ENCODE measurements around the gene BLID.

The BLID gene

DNA sequence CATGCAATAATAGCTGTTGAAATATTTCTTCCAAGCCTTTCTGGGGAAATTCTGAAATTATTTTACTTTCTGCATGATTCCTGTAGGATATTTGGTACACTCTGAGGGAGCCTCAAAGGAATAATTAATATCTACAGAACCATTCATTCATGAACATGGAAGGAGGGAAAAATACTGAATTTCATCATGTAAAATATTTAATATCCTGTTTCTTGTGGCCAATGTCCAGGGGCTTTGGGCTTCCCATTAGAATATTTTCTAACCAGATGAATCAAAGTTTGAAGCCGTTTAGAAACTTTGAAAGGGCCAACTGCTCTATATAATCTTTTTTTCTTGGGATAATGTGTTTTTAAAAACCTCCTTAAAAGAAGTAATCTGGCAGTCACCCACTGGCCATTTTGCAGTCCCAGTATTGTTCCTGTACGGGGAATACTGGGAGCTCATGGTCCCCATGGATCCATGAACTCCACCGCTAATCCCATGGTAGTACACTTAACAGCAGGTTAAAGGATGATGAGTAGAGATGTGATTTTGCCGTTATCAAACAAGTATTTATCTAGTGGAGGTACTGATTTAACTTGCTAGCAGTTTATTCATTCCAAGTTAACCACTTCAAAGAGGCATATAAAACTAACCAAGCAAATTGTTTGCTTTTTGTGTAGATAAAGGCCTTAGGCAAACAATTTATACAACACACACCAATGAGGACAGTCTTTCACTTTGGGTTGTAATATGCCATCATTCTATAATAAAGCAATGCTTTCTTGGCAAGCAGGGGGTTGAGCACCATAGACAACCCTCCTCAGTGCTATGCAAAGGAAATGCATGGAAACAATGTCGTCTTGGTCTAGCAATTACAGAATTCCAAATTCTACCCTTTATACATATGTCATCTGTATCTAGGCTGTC is 34.5 kb upstream of the BLID start:
- Mint-ChIP-seq H3K27me3 (peaks cover 0 to under 1% of the 10 kb centered on the region in 2 donors), H3K4me1 (no peaks in the 10 kb centered on the region), H3K9me3 (no peaks in the 10 kb centered on the region), H3K4me3 (no peak overlapping the region), H3K27ac (no peak overlapping the region), H3K36me3 (no peaks in the 10 kb centered on the region)
- ATAC-seq (replicated peaks) (no peak), DNase-seq (no peak)

DNA sequence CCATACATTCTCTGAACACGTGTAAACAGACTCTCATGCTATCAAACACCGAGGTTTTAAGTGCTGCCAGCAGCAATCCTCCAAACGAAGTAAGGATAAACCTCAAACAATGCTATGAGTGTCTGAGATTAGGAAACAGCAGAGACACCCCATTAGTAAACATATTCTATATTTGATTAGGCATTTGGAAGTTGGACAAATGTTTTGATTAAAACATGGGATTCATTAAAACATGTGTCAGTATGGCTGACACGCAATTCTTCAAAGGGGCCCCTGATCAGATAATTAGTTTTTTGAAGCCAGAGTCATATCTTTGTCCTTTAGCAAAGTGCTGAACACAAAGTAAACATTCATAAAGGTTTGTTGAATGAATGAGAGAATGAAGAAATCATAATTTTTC is 33.2 kb upstream of the BLID start:
- Mint-ChIP-seq H3K4me1 (no peaks in the 10 kb centered on the region), H3K9me3 (no peaks in the 10 kb centered on the region), H3K4me3 (no peak overlapping the region), H3K27me3 (peaks cover 8% of the 10 kb centered on the region in 2 donors), H3K27ac (no peak overlapping the region), H3K36me3 (no peaks in the 10 kb centered on the region)
- ATAC-seq (replicated peaks) = no peak
- no peak for DNase-seq

DNA sequence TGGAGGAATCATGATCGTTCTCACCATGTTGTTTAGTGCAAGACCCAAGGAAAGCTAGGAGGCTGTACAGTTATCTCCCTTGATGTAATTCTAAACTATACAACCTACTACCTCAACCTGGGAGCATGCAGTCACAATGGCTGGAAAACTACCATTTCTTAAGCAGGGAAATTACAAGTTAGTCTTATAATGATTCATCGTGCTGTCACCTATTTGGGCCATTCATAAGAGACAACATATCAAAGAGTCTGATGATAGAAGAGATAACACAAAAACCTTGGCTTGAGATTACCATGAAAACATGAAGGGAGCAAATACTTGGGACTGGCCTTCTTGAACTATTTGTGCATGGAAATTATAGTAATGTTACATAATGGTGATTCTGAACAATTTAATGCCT is 30.5 kb upstream of the BLID start:
- Mint-ChIP-seq H3K27ac (no peak overlapping the region), H3K27me3 (peaks cover 14 to 15% of the 10 kb centered on the region in 2 donors), H3K4me3 (no peak overlapping the region), H3K9me3 (no peaks in the 10 kb centered on the region), H3K36me3 (no peaks in the 10 kb centered on the region), H3K4me1 (no peaks in the 10 kb centered on the region)
- DNase-seq (no peak), ATAC-seq (replicated peaks) (no peak)

DNA sequence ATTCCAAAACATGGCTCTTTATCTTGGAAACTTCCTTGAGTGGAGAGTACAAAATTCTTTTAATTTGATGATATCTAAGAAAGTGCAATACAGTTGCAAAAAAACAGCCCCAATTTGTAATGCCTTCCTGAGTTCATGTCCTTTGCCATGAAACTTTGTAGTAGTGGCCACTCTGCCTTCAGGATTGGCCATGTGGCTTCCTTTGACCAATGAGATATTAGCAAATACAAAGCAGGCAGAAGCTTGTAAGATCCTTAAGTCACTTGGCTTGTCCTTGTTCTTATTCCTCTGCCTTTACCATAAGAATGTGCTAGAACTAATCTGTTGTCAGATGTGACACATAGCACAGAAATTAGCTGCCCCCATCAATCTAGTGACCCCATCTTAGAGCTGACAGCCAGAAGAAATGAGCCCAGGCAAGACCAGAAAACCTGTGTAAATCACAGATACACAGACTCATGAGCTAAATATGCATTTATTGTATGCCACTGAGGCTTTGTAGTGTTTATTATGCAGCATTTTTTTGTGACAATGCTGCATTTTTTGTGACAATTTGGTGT is 29.8 kb upstream of the BLID start:
- Mint-ChIP-seq H3K27me3 (peaks cover 15 to 16% of the 10 kb centered on the region in 2 donors), H3K9me3 (no peaks in the 10 kb centered on the region), H3K36me3 (no peaks in the 10 kb centered on the region), H3K27ac (no peak overlapping the region), H3K4me3 (no peak overlapping the region), H3K4me1 (no peaks in the 10 kb centered on the region)
- DNase-seq (no peak), ATAC-seq (replicated peaks) (no peak)

DNA sequence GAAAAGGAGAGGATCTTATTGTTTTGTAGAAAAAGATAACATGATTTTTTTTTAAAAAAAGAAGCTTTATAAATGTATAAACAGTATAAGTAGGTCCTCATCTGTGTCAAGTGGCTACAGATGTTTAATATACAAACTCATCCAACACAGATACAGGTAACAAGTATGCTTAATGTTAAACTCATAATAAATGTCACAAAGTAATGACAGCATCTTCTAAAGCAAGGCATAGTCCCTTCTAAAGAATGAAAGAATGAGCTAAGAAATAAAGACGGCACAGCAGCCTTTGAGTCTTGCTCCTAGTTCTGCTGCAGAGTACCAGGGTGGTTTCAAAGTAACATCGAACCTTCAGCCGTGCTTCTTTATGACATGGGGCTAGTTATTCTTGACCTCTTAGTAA is 28.7 kb upstream of the BLID start:
- DNase-seq (no peak), ATAC-seq (replicated peaks) (no peak)
- Mint-ChIP-seq H3K4me1 (no peaks in the 10 kb centered on the region), H3K9me3 (no peaks in the 10 kb centered on the region), H3K4me3 (no peak overlapping the region), H3K27ac (no peak overlapping the region), H3K27me3 (peaks cover 15 to 16% of the 10 kb centered on the region in 2 donors), H3K36me3 (no peaks in the 10 kb centered on the region)

DNA sequence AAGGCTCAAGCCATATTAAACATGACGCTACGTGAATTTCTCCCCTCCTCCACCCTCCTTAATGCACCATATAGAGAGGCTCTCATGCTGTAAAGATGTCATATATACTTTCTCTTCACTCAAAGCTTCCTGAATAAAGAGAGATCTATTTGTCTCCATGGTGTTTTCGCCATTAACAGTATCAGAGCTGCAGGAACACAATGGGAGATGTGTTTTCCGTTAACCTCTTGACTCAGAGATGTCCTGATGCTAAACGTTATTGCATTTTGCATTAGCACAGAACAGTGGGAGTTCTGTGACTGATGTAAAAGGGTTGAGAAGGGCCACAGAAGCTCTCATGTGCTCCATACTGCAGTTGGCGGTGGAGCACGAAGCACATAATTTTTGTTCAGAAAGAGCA is 25.7 kb upstream of the BLID start:
- no peak overlapping the region for H3K27ac Mint-ChIP-seq
- ATAC-seq (replicated peaks) = no peak
- H3K4me1 Mint-ChIP-seq = no peaks in the 10 kb centered on the region

DNA sequence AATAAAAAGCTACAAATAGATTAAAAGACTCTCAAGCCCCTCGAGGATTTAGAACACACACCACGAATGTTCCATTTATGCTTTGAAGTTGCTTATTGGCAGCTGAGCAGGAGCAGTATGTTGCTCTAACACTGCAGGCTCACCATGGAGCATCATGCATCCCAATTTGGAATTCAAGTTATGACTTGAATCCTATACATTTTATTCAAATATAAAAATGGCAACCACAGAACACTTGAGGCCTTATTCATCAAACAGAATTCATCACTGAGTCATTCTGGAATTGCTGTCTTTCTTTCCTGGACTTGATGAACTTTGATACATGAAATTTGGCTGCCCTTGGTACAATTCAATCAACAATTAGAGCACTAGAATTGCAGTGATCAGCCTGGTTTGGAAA is 24.5 kb upstream of the BLID start:
- no peaks in the 10 kb centered on the region for H3K36me3 Mint-ChIP-seq
- no peaks in the 10 kb centered on the region for H3K4me1 Mint-ChIP-seq
- no peak for ATAC-seq (replicated peaks)

More for the DNA sequence above, 25.7 kb upstream of the BLID start:
- DNase-seq = no peak
- H3K36me3 Mint-ChIP-seq = no peaks in the 10 kb centered on the region
- H3K9me3 Mint-ChIP-seq = no peaks in the 10 kb centered on the region
- peaks cover 15 to 16% of the 10 kb centered on the region in 2 donors for H3K27me3 Mint-ChIP-seq
- H3K4me3 Mint-ChIP-seq = no peak overlapping the region

DNA sequence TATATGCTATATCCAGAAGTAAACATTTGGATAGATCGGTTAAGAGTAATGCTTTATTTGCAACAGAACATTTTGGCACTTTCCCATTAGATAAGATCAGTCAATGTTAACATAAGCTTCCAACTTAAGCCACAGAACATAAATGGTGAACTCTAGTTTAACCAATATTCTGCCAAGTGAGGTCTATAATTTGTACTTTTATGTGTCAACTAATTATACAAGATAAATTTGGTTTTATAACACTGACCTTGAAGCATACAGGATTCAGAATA is 23.5 kb upstream of the BLID start:
- Mint-ChIP-seq H3K4me1 (no peaks in the 10 kb centered on the region), H3K9me3 (no peaks in the 10 kb centered on the region), H3K27ac (no peak overlapping the region), H3K36me3 (no peaks in the 10 kb centered on the region), H3K4me3 (no peak overlapping the region), H3K27me3 (peaks cover 8% of the 10 kb centered on the region in 2 donors)
- ATAC-seq (replicated peaks) (no peak), DNase-seq (no peak)

More for the DNA sequence above, 24.5 kb upstream of the BLID start:
- peaks cover 15 to 16% of the 10 kb centered on the region in 2 donors for H3K27me3 Mint-ChIP-seq
- H3K27ac Mint-ChIP-seq = no peak overlapping the region
- no peak for DNase-seq
- H3K4me3 Mint-ChIP-seq = no peak overlapping the region
- no peaks in the 10 kb centered on the region for H3K9me3 Mint-ChIP-seq

DNA sequence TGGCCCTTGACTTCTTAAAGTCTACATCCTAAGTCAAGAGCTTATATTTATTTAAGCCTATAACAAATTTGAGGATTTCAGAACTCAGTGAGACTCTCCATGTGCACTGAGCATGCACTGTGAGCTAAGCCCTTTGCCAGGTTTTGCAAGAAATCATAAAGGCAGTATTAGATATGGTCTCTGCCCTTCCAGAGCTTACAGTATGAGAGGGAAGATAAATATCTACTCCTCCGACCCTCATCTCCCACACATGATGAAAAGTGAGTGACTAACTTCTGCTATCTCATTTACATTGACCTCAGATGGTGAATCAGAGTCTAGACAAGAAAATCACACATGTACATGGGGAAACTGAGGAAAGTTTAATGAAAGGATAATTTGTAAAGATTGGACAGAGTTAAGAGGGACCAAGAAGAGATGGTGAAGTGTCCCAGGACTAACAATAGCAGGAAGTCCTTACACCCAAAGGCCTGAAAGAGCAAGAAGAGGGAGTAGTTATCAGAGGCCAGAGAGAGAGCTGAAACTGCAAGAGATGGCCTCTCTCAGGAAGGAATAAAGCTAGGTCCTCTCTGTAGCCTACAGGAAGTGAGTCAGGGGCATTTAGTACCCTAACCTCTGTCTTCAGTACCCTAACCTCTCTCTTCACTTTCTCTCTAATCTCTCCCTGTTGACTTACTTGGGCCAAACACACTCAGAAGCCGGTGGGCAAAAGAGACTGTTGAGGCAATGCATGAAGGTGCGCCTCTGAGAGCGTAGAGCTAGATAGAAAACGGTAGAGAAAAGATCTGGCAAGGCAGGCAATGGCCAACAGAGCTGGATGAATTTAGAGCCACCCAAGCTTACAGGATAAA is 23.0 kb upstream of the BLID start:
- no peak overlapping the region for H3K27ac Mint-ChIP-seq
- H3K4me3 Mint-ChIP-seq = no peak overlapping the region
- no peaks in the 10 kb centered on the region for H3K36me3 Mint-ChIP-seq
- no peaks in the 10 kb centered on the region for H3K9me3 Mint-ChIP-seq
- H3K27me3 Mint-ChIP-seq = peaks cover 5 to 8% of the 10 kb centered on the region in 2 donors
- DNase-seq (no peak), ATAC-seq (replicated peaks) (no peak)
- no peaks in the 10 kb centered on the region for H3K4me1 Mint-ChIP-seq

DNA sequence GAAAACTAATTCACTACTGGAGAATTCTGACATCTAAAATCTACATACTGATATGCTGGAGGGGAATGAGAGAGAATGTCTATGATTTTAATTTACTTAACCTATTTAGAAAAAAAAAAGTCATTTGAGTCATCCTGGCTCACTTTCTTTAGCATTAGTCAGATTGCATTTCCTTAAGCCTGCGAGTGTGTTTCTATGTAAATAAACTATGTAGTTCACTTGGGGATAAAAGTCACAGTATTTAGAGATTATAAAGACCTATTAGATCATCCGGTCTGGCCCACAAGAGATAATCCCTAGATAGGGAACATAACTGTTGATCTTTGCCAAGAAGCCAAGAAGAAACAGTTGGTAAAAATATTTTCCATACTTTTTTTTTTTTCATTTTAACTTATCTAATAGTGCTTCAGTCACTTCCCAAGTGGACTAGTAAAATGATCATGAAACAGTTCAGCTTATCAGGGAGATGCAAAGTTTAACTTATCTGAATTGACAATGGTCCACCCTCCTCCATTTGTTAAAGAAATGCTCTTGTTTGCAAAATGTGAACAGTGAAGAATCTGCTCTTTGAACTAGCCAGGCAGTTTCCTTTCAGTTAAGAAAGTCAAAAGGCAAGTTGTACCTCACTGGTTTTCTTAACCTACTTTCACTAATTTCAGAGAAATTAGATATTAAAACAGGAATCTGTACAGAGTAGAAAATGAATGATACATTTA is 21.2 kb upstream of the BLID start:
- no peak for ATAC-seq (replicated peaks)
- H3K27me3 Mint-ChIP-seq = peaks cover 6 to 8% of the 10 kb centered on the region in 2 donors

DNA sequence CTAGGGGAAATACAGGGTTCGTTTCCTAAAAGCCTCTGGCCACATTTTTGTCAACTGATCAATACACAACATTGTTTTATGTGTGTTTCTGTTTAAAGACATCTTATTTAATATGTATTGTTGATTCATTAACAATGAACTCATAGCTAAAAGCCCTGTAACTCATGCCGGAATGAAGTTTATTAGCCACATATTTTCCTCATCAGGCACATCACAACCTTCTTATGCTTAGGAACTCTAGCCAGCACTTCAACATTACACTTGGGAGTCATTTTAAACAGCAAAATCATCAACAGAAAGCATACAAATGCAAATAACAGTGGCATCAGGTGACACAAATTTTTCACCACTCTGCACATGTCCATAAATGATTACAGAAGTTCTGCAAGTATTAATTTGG is 15.1 kb upstream of the BLID start:
- Mint-ChIP-seq H3K4me1 (no peaks in the 10 kb centered on the region), H3K9me3 (peaks cover 0 to 3% of the 10 kb centered on the region in 2 donors), H3K27ac (no peak overlapping the region), H3K27me3 (peaks cover 4 to 13% of the 10 kb centered on the region in 2 donors), H3K36me3 (no peaks in the 10 kb centered on the region), H3K4me3 (no peak overlapping the region)
- DNase-seq (no peak), ATAC-seq (replicated peaks) (no peak)

More for the DNA sequence above, 21.2 kb upstream of the BLID start:
- H3K4me1 Mint-ChIP-seq = no peaks in the 10 kb centered on the region
- no peak for DNase-seq
- H3K9me3 Mint-ChIP-seq = no peaks in the 10 kb centered on the region
- no peak overlapping the region for H3K27ac Mint-ChIP-seq
- H3K4me3 Mint-ChIP-seq = no peak overlapping the region
- no peaks in the 10 kb centered on the region for H3K36me3 Mint-ChIP-seq

DNA sequence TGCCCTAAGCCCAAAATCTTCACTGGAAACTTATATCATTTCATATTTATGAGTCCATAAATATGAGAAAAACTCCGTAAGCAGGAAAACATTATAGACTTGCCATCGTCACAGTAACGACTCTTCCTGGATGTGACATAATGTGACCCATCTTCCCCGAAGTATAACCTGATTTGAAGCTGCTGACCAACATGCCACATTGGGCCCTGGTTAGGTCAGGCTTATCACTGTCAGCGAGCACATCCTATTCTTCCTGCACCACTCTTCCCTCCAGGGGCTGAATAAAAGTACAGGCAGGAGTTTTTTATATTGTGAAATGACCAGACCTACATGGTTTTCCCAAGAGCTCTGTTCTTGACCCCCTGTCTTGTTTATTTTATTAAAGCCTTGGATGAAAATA is 12.1 kb upstream of the BLID start:
- no peaks in the 10 kb centered on the region for H3K36me3 Mint-ChIP-seq
- H3K4me1 Mint-ChIP-seq = no peaks in the 10 kb centered on the region
- peaks cover 0 to 4% of the 10 kb centered on the region in 2 donors for H3K9me3 Mint-ChIP-seq
- no peak overlapping the region for H3K27ac Mint-ChIP-seq
- H3K27me3 Mint-ChIP-seq = peaks cover 4 to 15% of the 10 kb centered on the region in 2 donors
- no peak overlapping the region for H3K4me3 Mint-ChIP-seq
- DNase-seq (no peak), ATAC-seq (replicated peaks) (no peak)

DNA sequence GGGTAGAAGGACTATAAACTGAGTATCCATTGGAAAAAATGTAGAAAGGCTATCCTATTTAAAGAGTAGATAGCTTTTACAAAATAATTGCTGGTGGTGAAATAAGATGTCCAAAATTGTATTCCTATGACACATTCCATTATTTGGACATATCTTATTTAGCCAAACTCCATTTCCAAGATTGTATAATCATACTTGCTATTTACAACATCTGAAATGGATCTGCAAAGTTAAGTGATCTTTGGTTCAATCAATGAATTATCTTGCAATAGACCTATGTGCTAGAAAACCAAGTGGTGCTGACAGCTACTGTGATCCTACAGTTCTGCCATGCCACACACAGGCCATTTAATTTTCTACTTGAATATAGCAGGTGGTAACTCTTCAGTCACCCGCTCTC is 11.0 kb upstream of the BLID start:
- Mint-ChIP-seq H3K9me3 (peaks cover 0 to 4% of the 10 kb centered on the region in 2 donors), H3K4me1 (no peaks in the 10 kb centered on the region), H3K27ac (no peak overlapping the region), H3K4me3 (no peak overlapping the region), H3K27me3 (peaks cover under 1 to 15% of the 10 kb centered on the region in 2 donors), H3K36me3 (no peaks in the 10 kb centered on the region)
- no peak for DNase-seq
- ATAC-seq (replicated peaks) = no peak

DNA sequence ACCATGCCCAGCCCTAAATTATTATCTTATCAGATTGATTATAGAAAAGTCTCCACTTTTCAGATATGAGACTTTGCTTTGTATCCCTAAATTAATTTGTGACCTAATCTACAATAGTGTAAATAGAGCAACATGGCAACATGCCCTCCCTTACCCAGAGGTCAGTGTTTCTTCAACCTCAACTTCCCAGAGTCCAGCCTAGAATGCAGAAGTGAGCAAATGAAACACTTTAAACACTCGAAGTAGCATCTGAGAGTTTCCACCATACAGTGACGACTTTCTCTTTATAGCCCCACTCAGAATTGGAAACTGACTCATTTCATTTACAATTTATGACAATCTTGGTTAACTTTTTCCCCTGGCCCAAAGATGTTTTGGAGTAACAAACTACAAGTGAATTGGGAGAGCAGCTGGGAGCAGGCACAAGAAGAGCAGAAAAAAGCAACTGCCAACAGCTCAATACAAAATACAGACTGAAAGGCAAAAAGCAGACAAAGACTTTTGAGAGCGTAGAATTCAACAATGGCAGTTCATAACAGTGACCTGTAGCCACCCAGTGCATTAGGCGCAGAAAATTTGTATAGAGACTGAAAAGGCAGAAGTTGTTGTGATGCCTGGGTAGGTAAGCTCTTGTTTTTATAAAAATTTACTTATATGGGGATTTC is 10.1 kb upstream of the BLID start:
- H3K36me3 Mint-ChIP-seq = no peaks in the 10 kb centered on the region
- H3K27ac Mint-ChIP-seq = no peak overlapping the region
- no peaks in the 10 kb centered on the region for H3K4me1 Mint-ChIP-seq
- H3K27me3 Mint-ChIP-seq = peaks cover 0 to 15% of the 10 kb centered on the region in 2 donors
- peaks cover 0 to 4% of the 10 kb centered on the region in 2 donors for H3K9me3 Mint-ChIP-seq
- no peak for ATAC-seq (replicated peaks)
- no peak overlapping the region for H3K4me3 Mint-ChIP-seq
- DNase-seq = no peak
